K562 (cell line): ENCODE data around the gene HAUS2. TPM values are rescaled to one million over a fixed set of nuclear protein-coding genes. Genes with fewer than 3 reads are reported as not detected.
A peak's percentile ranks its signal among the peaks of the same experiment; 100 is the strongest.

ENCODE experiments used
- ATAC-seq: fragments of 200-7000 bp; cut with Tn5 transposase; 3 replicates; pipeline ENCODE4 v1.9.1; 2020; ENCODE audit warnings: moderate library complexity
- BruUV-seq: library from RNA; stranded (reverse); fragments of 400-500 nt; replicated peaks from 2 replicates; lab custom pipeline; 2021; lab: Mats Ljungman, UMichigan
- CTCF ChIA-PET: fragments of 300-600 bp; formaldehyde crosslinking; extraction: SDS; loops from one replicate; lab custom pipeline; 2021; ENCODE audit warnings: low intra/inter-chr PET ratio; lab: Yijun Ruan, JAX
- POLR2A ChIA-PET: fragments of 300-600, 350-650 bp; sonication (Branson Sonifier 250); formaldehyde crosslinking; extraction: SDS; loops from one replicate; lab custom pipeline; 2021; ENCODE audit warnings: antibody characterized with exemption, inconsistent platforms; lab: Yijun Ruan, JAX
- DNase-seq, 4 experiments: peaks; one replicate each; pipeline versions ENCODE4 v3.0.0 to v3.0.0-alpha.2; 2011 to 2018; ENCODE audit warnings: low spot score in 3 of 4, mixed read lengths in 3 of 4; ENCODE audit errors: extremely low read depth in 1 of 4
- FAIRE-seq: peaks from 2 replicates; lab custom pipeline; 2011; peaks lifted over from hg19 to GRCh38; lab: Jason Lieb, UNC
- H2AFZ ChIP-seq: 2 replicates; pipeline ENCODE4 v1.6.0; 2011; ENCODE audit warnings: low read depth, low read length, control low read depth, inconsistent platforms
- H3K27ac ChIP-seq: fragments of 200-600 bp; 3 replicates; pipeline ENCODE4 v1.8.0; 2011; ENCODE audit warnings: low read depth, mild to moderate bottlenecking, control low read depth, inconsistent platforms, low read length, moderate library complexity, mixed read lengths; ENCODE audit errors: extremely low read depth
- H3K27me3 ChIP-seq, 2 experiments: fragments of 300-600 bp in 1 of 2; 2 replicates in 1 of 2; 3 replicates in 1 of 2; pipeline versions ENCODE4 v1.6.0 to v1.8.0; 2011; ENCODE audit warnings: inconsistent platforms in 2 of 2, low read length in 2 of 2, mild to moderate bottlenecking in 1 of 2, mixed read lengths in 1 of 2, moderate library complexity in 1 of 2; ENCODE audit not compliant: control insufficient read depth in 2 of 2, insufficient read depth in 2 of 2
- H3K36me3 ChIP-seq: fragments of 300-600 bp; 3 replicates; pipeline ENCODE4 v1.8.0; 2011; ENCODE audit warnings: mild to moderate bottlenecking, low read length, inconsistent platforms; ENCODE audit not compliant: control insufficient read depth, insufficient read depth
- H3K4me1 ChIP-seq, 2 experiments: fragments of 200-600 bp in 1 of 2; replicated peaks in 1 of 2; 2 replicates in 1 of 2; 3 replicates in 1 of 2; pipeline versions ENCODE4 v1.5.1 to v1.8.0; 2011; ENCODE audit warnings: inconsistent platforms in 2 of 2, low read length in 2 of 2, mild to moderate bottlenecking in 1 of 2, mixed read lengths in 1 of 2, moderate library complexity in 1 of 2; ENCODE audit not compliant: control insufficient read depth in 2 of 2, insufficient read depth in 2 of 2
- H3K4me2 ChIP-seq: 2 replicates; pipeline ENCODE4 v1.6.1; 2011; ENCODE audit warnings: low read length, control low read depth, inconsistent platforms, mixed read lengths; ENCODE audit not compliant: insufficient read depth
- H3K4me3 ChIP-seq: fragments of 200-600 bp; sonication (generic), shearing (Covaris generic); 2 replicates; pipeline ENCODE4 v1.5.1; 2016; ENCODE audit warnings: control low read depth, inconsistent platforms
- H3K79me2 ChIP-seq: fragments of 200-600 bp; 3 replicates; pipeline ENCODE4 v1.8.0; 2011; ENCODE audit warnings: low read length, inconsistent platforms; ENCODE audit not compliant: control insufficient read depth, insufficient read depth
- H3K9ac ChIP-seq, 2 experiments: 2 replicates each; pipeline versions ENCODE4 v1.6.0 to v1.6.1; 2011; ENCODE audit warnings: low read depth in 2 of 2, low read length in 2 of 2, control low read depth in 1 of 2, inconsistent platforms in 1 of 2, mild to moderate bottlenecking in 1 of 2, mixed read lengths in 1 of 2; ENCODE audit not compliant: insufficient read depth in 1 of 2
- H3K9me1 ChIP-seq: one replicate; pipeline ENCODE4 v1.6.0; 2011; ENCODE audit warnings: inconsistent platforms, mild to moderate bottlenecking, low read length, moderate library complexity; ENCODE audit not compliant: control insufficient read depth, insufficient read depth
- H3K9me3 ChIP-seq: replicated peaks from 2 replicates; pipeline ENCODE4 v1.5.1; 2011; ENCODE audit warnings: low read depth, low read length, inconsistent platforms; ENCODE audit not compliant: control insufficient read depth, insufficient read depth
- H4K20me1 ChIP-seq: replicated peaks from 2 replicates; pipeline ENCODE4 v1.6.1; 2011; ENCODE audit warnings: low read length, inconsistent platforms, mixed read lengths; ENCODE audit not compliant: control insufficient read depth, insufficient read depth
- ATF6 ChIP-seq: sonication (generic); formaldehyde crosslinking; IDR thresholded peaks from 2 replicates; pipeline ENCODE4 v1.4.0; 2020; ENCODE audit warnings: mild to moderate bottlenecking, missing genetic modification reagents
- C11orf30 ChIP-seq: fragments of 450-650 bp; IDR thresholded peaks from 2 replicates; pipeline ENCODE4 v1.6.1; 2016; ENCODE audit warnings: low read depth, mild to moderate bottlenecking
- CGGBP1 ChIP-seq: fragments of 250-450 bp; sonication (Bioruptor Pico); IDR thresholded peaks from 2 replicates; pipeline ENCODE4 v1.9.0; 2021; ENCODE audit warnings: mild to moderate bottlenecking
- CTCFL ChIP-seq: IDR thresholded peaks from 2 replicates; pipeline ENCODE4 v1.6.1; 2011; ENCODE audit warnings: borderline replicate concordance, low read depth, mild to moderate bottlenecking, moderate library complexity, low read length; ENCODE audit not compliant: insufficient read depth, poor library complexity, severe bottlenecking
- E2F5 ChIP-seq: sonication (generic); formaldehyde crosslinking; IDR thresholded peaks from 2 replicates; pipeline ENCODE4 v1.8.0; 2022; ENCODE audit warnings: mild to moderate bottlenecking, missing genetic modification reagents
- HCFC1 ChIP-seq: IDR thresholded peaks from 2 replicates; pipeline ENCODE4 v1.6.1; 2012; ENCODE audit warnings: low read depth, low read length, improper control_type of control experiment
- MAFF ChIP-seq: IDR thresholded peaks from 2 replicates; pipeline ENCODE4 v1.6.1; 2012; ENCODE audit warnings: low read length, improper control_type of control experiment
- MAFK ChIP-seq: IDR thresholded peaks from 2 replicates; pipeline ENCODE4 v1.6.1; 2011; ENCODE audit warnings: low read length, improper control_type of control experiment
- NFE2 ChIP-seq: IDR thresholded peaks from 2 replicates; pipeline ENCODE4 v1.6.1; 2014; ENCODE audit warnings: antibody characterized with exemption, low read depth
- NFE2L1 ChIP-seq: fragments of 450-650 bp; IDR thresholded peaks from 2 replicates; pipeline ENCODE4 v1.6.1; 2016; ENCODE audit warnings: missing genetic modification characterization, low read depth, mild to moderate bottlenecking, missing compliant biosample characterization, moderate library complexity, borderline replicate concordance
- SMARCA4 ChIP-seq: fragments of 450-650 bp; IDR thresholded peaks from 2 replicates; pipeline ENCODE4 v1.6.1; 2016
- SMARCE1 ChIP-seq: fragments of 450-650 bp; IDR thresholded peaks from 2 replicates; pipeline ENCODE4 v1.7.1; 2016; ENCODE audit warnings: mild to moderate bottlenecking
- TFE3 ChIP-seq: fragments of 450-650 bp; formaldehyde crosslinking; IDR thresholded peaks from 2 replicates; pipeline ENCODE4 v1.4.0; 2020; ENCODE audit warnings: mild to moderate bottlenecking, mixed read lengths
- YY1 ChIP-seq, 3 experiments: IDR thresholded peaks; 2 replicates each; pipeline ENCODE4 v1.6.1; 2011; ENCODE audit warnings: low read length in 2 of 3, mild to moderate bottlenecking in 2 of 3, moderate library complexity in 2 of 3, borderline replicate concordance in 1 of 3, control low read depth in 1 of 3, low read depth in 1 of 3; ENCODE audit not compliant: insufficient read depth in 3 of 3, insufficient replicate concordance in 2 of 3, control insufficient read depth in 1 of 3, insufficient read length in 1 of 3; ENCODE audit errors: extremely low read depth in 1 of 3
- WGBS: fragments of 100-300 bp; shearing (Covaris generic); methylation state at CpG from one replicate; pipeline ENCODE4 v1.1.6; 2016; ENCODE audit warnings: low coverage, mixed read lengths; ENCODE audit not compliant: insufficient coverage; ENCODE audit errors: missing lambda C conversion rate; 5-methylcytosine and 5-hydroxymethylcytosine counted together
- in situ Hi-C: fragments of 300-500 bp; cut with MboI; formaldehyde crosslinking; loops from 4 replicates; pipeline ENCODE4 v1.15.0; 2018; ENCODE audit warnings: inconsistent platforms, mixed read lengths
- intact Hi-C: fragments of 100-400 bp; cut with micrococcal nuclease; formaldehyde crosslinking; loops from 2 replicates; pipeline ENCODE4 v1.14.2; 2022
- polyA plus RNA-seq, 8 experiments: library from polyadenylated mRNA; depleted of rRNA in 4 of 8; stranded (reverse) in 5 of 8; unstranded in 3 of 8; fragments of >200 nt; fragmentation: Nextera tagmentation in 2 of 8; fragmentation: Illumina TruSeq in 1 of 8; extraction: Ambion mirVana in 2 of 8; extraction: Trizol in 1 of 8; gene quantifications; 2 replicates each; pipeline versions ENCODE4 v1.2.1 to v1.2.3, GENCODE V29; 2011 to 2014; ENCODE audit warnings: inconsistent platforms in 1 of 8, missing spikeins in 1 of 8
- total RNA-seq, 7 experiments: library from RNA; depleted of rRNA in 6 of 7; stranded (reverse); fragments of >200 nt in 6 of 7; fragmentation: Illumina TruSeq in 2 of 7; extraction: Trizol in 2 of 7; gene quantifications; 2 replicates each; pipeline versions ENCODE4 v1.2.1 to v1.2.3, GENCODE V29; 2011 to 2021; ENCODE audit warnings: low replicate concordance in 1 of 7

HAUS2 gene
- total and polyA plus RNA-seq, 9 of the 15 experiments (the other 6 are each of a cell fraction or from before 2014, with no cell fraction given): 30.6 to 64.9 (median 54.1) TPM

GRCh38 chr15:42595626-42596240, 47.1 kb downstream of the HAUS2 start:
- H3K4me1 ChIP-seq: peaks cover 0 to 9% of the 10 kb centered on the region in 2 experiments; a peak in 3 of 5 replicates
- peak; percentile 72 for ATAC-seq
- no peak for DNase-seq
- H3K4me2 ChIP-seq: no peak overlapping the region; the same call in 1 of the 2 replicates
- CTCF ChIA-PET: no interaction called here
- no peaks in the 10 kb centered on the region for H3K27me3 ChIP-seq
- no peaks in the 10 kb centered on the region for H3K9me1 ChIP-seq
- peak overlapping the region; percentile 57 for H2AFZ ChIP-seq
- POLR2A ChIA-PET: interaction anchor here (1.0 to 5.1 kb wide), 6 partner anchors 8 to 26 kb away, joined by 3 to 35 read pairs (median 5); no protein-coding TSS in a partner anchor
- no peaks in the 10 kb centered on the region for H3K79me2 ChIP-seq
- intact Hi-C loops (no loop called here), in situ Hi-C loops (no loop called here)
- BruUV-seq: no TSS peak
- WGBS: 3% methylated on average over 4 of the region's 4 CpGs
- no peaks in the 10 kb centered on the region for H3K9me3 ChIP-seq
- no peak overlapping the region for H3K4me3 ChIP-seq
- H3K27ac ChIP-seq: peak overlapping the region; percentile 41; the same call in 1 of the 3 replicates
- H3K36me3 ChIP-seq: no peaks in the 10 kb centered on the region
- peak overlapping the region in 1 of 2 experiments; percentile 16; a peak in 1 of 4 replicates for H3K9ac ChIP-seq
- no peak for FAIRE-seq
- H4K20me1 ChIP-seq: no peaks in the 10 kb centered on the region
- TF ChIP-seq MAFF (peak; percentile 28; the same call in 1 of the 2 replicates), SMARCA4 (peak; percentile 42; the same call in 1 of the 2 replicates), YY1 (IDR thresholded peaks at IDR 0.05; ENCODE audit: borderline replicate concordance in 1 of 3, control insufficient read depth in 1 of 3, extremely low read depth in 1 of 3, insufficient read depth in 3 of 3, insufficient read length in 1 of 3, insufficient replicate concordance in 2 of 3, low read depth in 1 of 3, low read length in 2 of 3) (no peak), SMARCE1 (0 out of 2 replicates have a peak, but pooled peaks have one; percentile 9), C11orf30 (peak; percentile 80), E2F5 (no peak), NFE2 (peak; percentile 76), CGGBP1 (CRISPR knock-in tag) (no peak), ATF6 (CRISPR knock-in tag) (no peak), NFE2L1 (tag) (peak; percentile 49; the same call in 1 of the 2 replicates), CTCFL (no peak), MAFK (peak; percentile 32; the same call in 1 of the 2 replicates), HCFC1 (no peak), TFE3 (no peak)
